Tibial artery (tissue), 4 donors: Measurements from ENCODE around the gene CCR5AS.

Experiments
- DNase-seq, 2 donors: peaks; one replicate each; pipeline ENCODE4 v3.0.0-alpha.2; 2019
- H3K27ac ChIP-seq, 2 donors: fragments of 200-600 bp; sonication (generic) in 1 of 2; 1 replicate in 1 of 2; 2 replicates in 1 of 2; pipeline ENCODE4 v1.5.1; 2018 to 2019; ENCODE audit warnings: mild to moderate bottlenecking in 1 of 2
- H3K27me3 ChIP-seq, 2 donors: fragments of 200-600 bp; sonication (generic) in 1 of 2; one replicate each; pipeline versions ENCODE4 v1.5.1 to v1.6.0; 2016 to 2019
- H3K36me3 ChIP-seq, 3 donors: fragments of 200-600 bp; sonication (generic) in 2 of 3; one replicate each; pipeline ENCODE4 v1.5.1; 2016 to 2019; ENCODE audit warnings: mild to moderate bottlenecking in 2 of 3
- H3K4me1 ChIP-seq, 4 donors: fragments of 200-600 bp; sonication (generic) in 2 of 4; 1 replicate in 3 of 4; 2 replicates in 1 of 4; pipeline ENCODE4 v1.5.1; 2016 to 2019
- H3K4me3 ChIP-seq, 2 donors: fragments of 200-600 bp; sonication (generic) in 1 of 2; 1 replicate in 1 of 2; 2 replicates in 1 of 2; pipeline ENCODE4 v1.5.1; 2018 to 2019; ENCODE audit warnings: mild to moderate bottlenecking in 2 of 2
- H3K9me3 ChIP-seq, 3 donors: fragments of 200-600 bp; sonication (generic) in 1 of 3; one replicate each; pipeline ENCODE4 v1.5.1; 2016 to 2019
- CTCF ChIP-seq, 2 experiments: fragments of 200-600 bp in 1 of 2; fragments of 450-650 bp in 1 of 2; IDR thresholded peaks; one replicate each; pipeline ENCODE4 v1.5.1; 2017 to 2019; ENCODE audit warnings: antibody characterized with exemption in 2 of 2, mild to moderate bottlenecking in 1 of 2, moderate library complexity in 1 of 2
- intact Hi-C: fragments of 100-400 bp; cut with DNase I; formaldehyde crosslinking; loops from one replicate; pipeline ENCODE4 v1.15.0; 2023; ENCODE audit warnings: low total_unique reads

CCR5AS gene

GRCh38 chr3:46453526-46454208, 46.8 kb upstream of the CCR5AS start:
- no peak for DNase-seq
- Histone ChIP-seq H3K9me3 (no peaks in the 10 kb centered on the region), H3K4me1 (no peaks in the 10 kb centered on the region), H3K36me3 (peaks cover 0 to 13% (median 0%) of the 10 kb centered on the region in 3 donors), H3K4me3 (no peak overlapping the region), H3K27ac (no peak overlapping the region), H3K27me3 (peaks cover 0 to 12% of the 10 kb centered on the region in 2 donors)
- no peak for TF ChIP-seq CTCF (IDR thresholded peaks at IDR 0.05)
- intact Hi-C loops: no loop called here

GRCh38 chr3:46449755-46450552, 43.1 kb upstream of the CCR5AS start:
- intact Hi-C loops: no loop called here
- H3K4me3 ChIP-seq: no peak overlapping the region
- H3K27me3 ChIP-seq: peaks cover 0 to 12% of the 10 kb centered on the region in 2 donors
- TF ChIP-seq CTCF (IDR thresholded peaks at IDR 0.05): peak in 1 of 2 experiments; percentile 17
- no peaks in the 10 kb centered on the region for H3K4me1 ChIP-seq
- no peak for DNase-seq
- no peak overlapping the region for H3K27ac ChIP-seq
- no peaks in the 10 kb centered on the region for H3K9me3 ChIP-seq
- peaks cover 0 to 10% (median 0%) of the 10 kb centered on the region in 3 donors for H3K36me3 ChIP-seq

GRCh38 chr3:46448721-46449120, 41.9 kb upstream of the CCR5AS start:
- H3K4me3 ChIP-seq: no peak overlapping the region
- H3K27ac ChIP-seq: no peak overlapping the region
- H3K27me3 ChIP-seq: peaks cover 0 to 12% of the 10 kb centered on the region in 2 donors
- DNase-seq: no peak
- no peaks in the 10 kb centered on the region for H3K9me3 ChIP-seq
- H3K4me1 ChIP-seq: no peaks in the 10 kb centered on the region
- TF ChIP-seq CTCF (IDR thresholded peaks at IDR 0.05): no peak
- intact Hi-C loops: no loop called here
- H3K36me3 ChIP-seq: peaks cover 0 to 3% (median 0%) of the 10 kb centered on the region in 3 donors

GRCh38 chr3:46447228-46447985, 40.5 kb upstream of the CCR5AS start:
- intact Hi-C loops: no loop called here
- Histone ChIP-seq H3K36me3 (peaks cover 0 to 3% (median 0%) of the 10 kb centered on the region in 3 donors), H3K27me3 (peaks cover 0 to 12% of the 10 kb centered on the region in 2 donors), H3K27ac (no peak overlapping the region), H3K4me3 (no peak overlapping the region), H3K9me3 (no peaks in the 10 kb centered on the region), H3K4me1 (peaks cover 0 to 5% (median 0%) of the 10 kb centered on the region in 4 donors)
- no peak for TF ChIP-seq CTCF (IDR thresholded peaks at IDR 0.05)
- no peak for DNase-seq
